IMR-90 (cell line): ENCODE measurements around the gene TMTC1. TPM values are rescaled to one million over a fixed set of nuclear protein-coding genes. Genes with fewer than 3 reads are reported as not detected.
A peak's percentile ranks its signal among the peaks of the same experiment; 100 is the strongest.

ENCODE experiments used
- ATAC-seq: fragments of 200-7000 bp; cut with Tn5 transposase; 2 replicates; pipeline ENCODE4 v1.9.1; 2020; ENCODE audit warnings: low read depth, mild to moderate bottlenecking, moderate library complexity
- BruUV-seq: library from RNA; stranded (reverse); fragments of 400-500 nt; replicated peaks from 2 replicates; lab custom pipeline; 2021; lab: Mats Ljungman, UMichigan
- CTCF ChIA-PET: fragments of 300-600 bp; formaldehyde crosslinking; extraction: SDS; loops from one replicate; lab custom pipeline; 2021; ENCODE audit warnings: antibody characterized with exemption; lab: Yijun Ruan, JAX
- POLR2A ChIA-PET: fragments of 300-600 bp; sonication (Branson Sonifier 250); formaldehyde crosslinking; loops from one replicate; lab custom pipeline; 2022; ENCODE audit warnings: antibody characterized with exemption; ENCODE audit not compliant: unreplicated experiment; lab: Charles Lee
- DNase-seq: peaks from one replicate; pipeline ENCODE4 v3.0.0; 2013
- H2AFZ ChIP-seq: replicated peaks from 2 replicates; pipeline ENCODE3; 2013; ENCODE audit warnings: low read length, mild to moderate bottlenecking; ENCODE audit not compliant: poor library complexity
- H2AK5ac ChIP-seq: 2 replicates; pipeline ENCODE4 v1.6.1; 2013; ENCODE audit warnings: low read depth, low read length, inconsistent platforms
- H2AK9ac ChIP-seq: replicated peaks from 2 replicates; pipeline ENCODE3; 2013; ENCODE audit warnings: mild to moderate bottlenecking, low read depth, low read length, moderate library complexity; ENCODE audit not compliant: poor library complexity
- H2BK120ac ChIP-seq: 2 replicates; pipeline ENCODE4 v1.6.1; 2013; ENCODE audit warnings: low read depth, low read length, inconsistent platforms
- H2BK15ac ChIP-seq: 3 replicates; pipeline ENCODE4 v1.6.1; 2013; ENCODE audit warnings: low read depth, low read length, inconsistent platforms
- H2BK20ac ChIP-seq: 2 replicates; pipeline ENCODE4 v1.6.1; 2013; ENCODE audit warnings: low read depth, mild to moderate bottlenecking, inconsistent platforms, low read length, moderate library complexity
- H2BK5ac ChIP-seq: 2 replicates; pipeline ENCODE4 v1.6.1; 2013; ENCODE audit warnings: mild to moderate bottlenecking, low read depth, low read length, inconsistent platforms; ENCODE audit not compliant: poor library complexity, severe bottlenecking
- H3K14ac ChIP-seq: replicated peaks from 2 replicates; pipeline ENCODE4 v1.6.1; 2013; ENCODE audit warnings: low read depth, low read length, inconsistent platforms
- H3K18ac ChIP-seq: 2 replicates; pipeline ENCODE4 v1.6.1; 2013; ENCODE audit warnings: low read depth, low read length, control low read depth
- H3K23ac ChIP-seq: 2 replicates; pipeline ENCODE4 v1.6.1; 2013; ENCODE audit warnings: low read depth, low read length, inconsistent platforms
- H3K27ac ChIP-seq: 2 replicates; pipeline ENCODE4 v1.5.1; 2013; ENCODE audit warnings: mild to moderate bottlenecking, control low read depth, low read length; ENCODE audit not compliant: insufficient read depth
- H3K27me3 ChIP-seq: 2 replicates; pipeline ENCODE4 v1.6.1; 2013; ENCODE audit warnings: low read length; ENCODE audit not compliant: control insufficient read depth, insufficient read depth
- H3K36me3 ChIP-seq: 2 replicates; pipeline ENCODE4 v1.6.1; 2013; ENCODE audit warnings: low read length, mixed read lengths; ENCODE audit not compliant: control insufficient read depth, insufficient read depth
- H3K4ac ChIP-seq: 2 replicates; pipeline ENCODE4 v1.6.1; 2013; ENCODE audit warnings: low read depth, low read length, inconsistent platforms
- H3K4me1 ChIP-seq: 2 replicates; pipeline ENCODE4 v1.6.1; 2013; ENCODE audit warnings: low read length, mixed read lengths; ENCODE audit not compliant: control insufficient read depth, insufficient read depth
- H3K4me2 ChIP-seq: 2 replicates; pipeline ENCODE4 v1.6.1; 2013; ENCODE audit warnings: low read depth, mild to moderate bottlenecking, control low read depth, low read length, moderate library complexity
- H3K4me3 ChIP-seq: 2 replicates; pipeline ENCODE4 v1.5.1; 2013; ENCODE audit warnings: low read depth, mild to moderate bottlenecking, control low read depth, low read length, moderate library complexity; ENCODE audit not compliant: insufficient read depth
- H3K56ac ChIP-seq: 2 replicates; pipeline ENCODE4 v1.6.1; 2013; ENCODE audit warnings: low read length, inconsistent platforms; ENCODE audit not compliant: insufficient read depth; ENCODE audit errors: extremely low read depth
- H3K79me1 ChIP-seq, 2 experiments: 2 replicates each; pipeline ENCODE4 v1.6.1; 2013; ENCODE audit warnings: low read length in 2 of 2, inconsistent platforms in 1 of 2, low read depth in 1 of 2
- H3K9ac ChIP-seq: 2 replicates; pipeline ENCODE4 v1.6.1; 2013; ENCODE audit warnings: low read depth, low read length, control low read depth
- H3K9me1 ChIP-seq: 2 replicates; pipeline ENCODE4 v1.6.1; 2013; ENCODE audit warnings: low read length, inconsistent platforms; ENCODE audit not compliant: insufficient read depth
- H3K9me3 ChIP-seq: 2 replicates; pipeline ENCODE4 v1.6.1; 2013; ENCODE audit warnings: low read length; ENCODE audit not compliant: control insufficient read depth, insufficient read depth
- H4K20me1 ChIP-seq: 2 replicates; pipeline ENCODE4 v1.6.1; 2013; ENCODE audit warnings: low read length, inconsistent platforms; ENCODE audit not compliant: insufficient read depth
- H4K5ac ChIP-seq: 2 replicates; pipeline ENCODE4 v1.6.1; 2013; ENCODE audit warnings: mild to moderate bottlenecking, low read depth, low read length, control low read depth
- H4K8ac ChIP-seq, 2 experiments: 2 replicates each; pipeline ENCODE4 v1.6.1; 2013; ENCODE audit warnings: low read depth in 2 of 2, low read length in 2 of 2, control low read depth in 1 of 2, inconsistent platforms in 1 of 2
- H4K91ac ChIP-seq: 2 replicates; pipeline ENCODE4 v1.6.1; 2013; ENCODE audit warnings: low read depth, low read length, inconsistent platforms; ENCODE audit not compliant: insufficient read depth
- CTCF ChIP-seq: conservative IDR thresholded peaks from 2 replicates; pipeline ENCODE4 v1.5.1; 2012; ENCODE audit warnings: mild to moderate bottlenecking, low read depth, low read length, improper control_type of control experiment
- MAZ ChIP-seq: IDR thresholded peaks from 2 replicates; pipeline ENCODE4 v1.6.1; 2012; ENCODE audit warnings: low read depth, mild to moderate bottlenecking, low read length, improper control_type of control experiment, moderate library complexity, borderline replicate concordance
- RFX5 ChIP-seq: IDR thresholded peaks from 2 replicates; pipeline ENCODE4 v1.8.0; 2012; ENCODE audit warnings: low read depth, mild to moderate bottlenecking, low read length, moderate library complexity
- SMC3 ChIP-seq: fragments of 150-350 bp; IDR thresholded peaks from 2 replicates; pipeline ENCODE4 v1.6.1; 2016; ENCODE audit warnings: low read depth, mild to moderate bottlenecking, antibody characterized with exemption, low read length, moderate library complexity
- USF2 ChIP-seq: fragments of 150-350 bp; IDR thresholded peaks from 2 replicates; pipeline ENCODE4 v1.6.1; 2017; ENCODE audit warnings: mild to moderate bottlenecking, antibody characterized with exemption, low read length, low read depth
- dilution Hi-C: fragments of 300-500 bp; cut with HindIII; formaldehyde crosslinking; loops from one replicate; pipeline ENCODE4 v1.14.3; 2018; ENCODE audit warnings: low sequenced_read_pairs; ENCODE audit not compliant: unreplicated experiment
- in situ Hi-C: fragments of 300-500 bp; cut with MboI; formaldehyde crosslinking; loops from 3 replicates; pipeline ENCODE4 v1.14.3; 2019; ENCODE audit warnings: low sequenced_read_pairs, inconsistent platforms, mixed read lengths
- intact Hi-C: fragments of 100-400 bp; cut with micrococcal nuclease; formaldehyde crosslinking; loops from 2 replicates; pipeline ENCODE4 v1.10.0; 2022
- polyA plus RNA-seq, 3 experiments: library from polyadenylated mRNA; depleted of rRNA; stranded (reverse); fragments of >200 nt; gene quantifications; 2 replicates each; pipeline ENCODE4 v1.2.3, GENCODE V29; 2012; ENCODE audit warnings: low replicate concordance in 1 of 3
- total RNA-seq: library from RNA; depleted of rRNA; stranded (reverse); fragments of >200 nt; gene quantifications from 2 replicates; pipeline ENCODE4 v1.2.3, GENCODE V29; 2012

Gene TMTC1
- total and polyA plus RNA-seq, 2 of the 4 experiments (the other 2 are of a cell fraction) = 12.5 to 36.4 TPM

GRCh38 chr12:29582677-29583272 lies 201.0 kb downstream of the TMTC1 start (continued):
- no peak for TF ChIP-seq SMC3

- Histone ChIP-seq H2BK120ac (peak overlapping the region; percentile 90), H4K5ac (peak overlapping the region; percentile 81), H3K23ac (peak overlapping the region; percentile 80), H2AK9ac (peak overlapping the region; percentile 11), H3K56ac (peak overlapping the region; percentile 68; the same call in 1 of the 2 replicates), H4K20me1 (no peaks in the 10 kb centered on the region), H3K14ac (peak overlapping the region; percentile 87), H4K8ac (peak overlapping the region; percentile 43 to 48; a peak in 3 of 4 replicates), H3K27ac (peak overlapping the region; percentile 97), H3K4ac (peak overlapping the region; percentile 95), H3K79me1 (peaks cover 3 to 20% of the 10 kb centered on the region in 2 experiments; a peak in 2 of 4 replicates), H3K4me2 (peak overlapping the region; percentile 98; the same call in 1 of the 2 replicates), H3K4me3 (no peak overlapping the region), H3K9me1 (peaks cover 15% of the 10 kb centered on the region), H3K36me3 (peaks cover 2% of the 10 kb centered on the region; the same call in 1 of the 2 replicates), H2BK15ac (peak overlapping the region; percentile 89; the same call in 2 of the 3 replicates), H3K27me3 (no peaks in the 10 kb centered on the region), H4K91ac (peak overlapping the region; percentile 91), H2AK5ac (peak overlapping the region; percentile 86; the same call in 1 of the 2 replicates), H3K4me1 (peaks cover 19% of the 10 kb centered on the region), H3K18ac (peak overlapping the region; percentile 86), H2AFZ (peak overlapping the region; percentile 35), H2BK5ac (peak overlapping the region; percentile 93), H3K9ac (0 out of 2 replicates have a peak overlapping the region, but pooled peaks have one; percentile 49), H3K9me3 (no peaks in the 10 kb centered on the region), H2BK20ac (peak overlapping the region; percentile 79)
- intact Hi-C loops = no loop called here
- BruUV-seq = no TSS peak
- CTCF ChIA-PET = interaction anchor here (1.1 to 1.6 kb wide), 3 partner anchors 23 to 62 kb away, joined by 3 to 4 read pairs (median 4); no protein-coding TSS in a partner anchor
- DNase-seq = no peak
- in situ Hi-C loops = no loop called here
- TF ChIP-seq CTCF (no peak), USF2 (no peak), MAZ (no peak), RFX5 (no peak)
- peak; percentile 19; the same call in 1 of the 2 replicates for ATAC-seq
- POLR2A ChIA-PET = no interaction called here
- dilution Hi-C loops = no loop called here
Observed at GRCh38 chr12:29582146-29582545, 201.6 kb downstream of the TMTC1 start.
